ENCODE results near the gene FBXW5.
A peak's percentile ranks its signal among the peaks of the same experiment; 100 is the strongest.

Gene FBXW5

GRCh38 chr9:136960212-136960937 lies 15.8 kb upstream of the FBXW5 start:
- DNase-seq: no peak

GRCh38 chr9:136958898-136959850 lies 14.6 kb upstream of the FBXW5 start:
- no peak for DNase-seq

- DNase-seq: no peak
These were observed 13.9 kb upstream of the FBXW5 start for GRCh38 chr9:136958473-136958872.

GRCh38 chr9:136957901-136958300 lies 13.4 kb upstream of the FBXW5 start:
- no peak for DNase-seq

GRCh38 chr9:136957461-136957860 lies 12.9 kb upstream of the FBXW5 start:
- no peak for DNase-seq

GRCh38 chr9:136956604-136957003 lies 12.1 kb upstream of the FBXW5 start:
- DNase-seq: no peak

GRCh38 chr9:136955943-136956335 lies 11.4 kb upstream of the FBXW5 start:
- no peak for DNase-seq

GRCh38 chr9:136955202-136955942 lies 10.8 kb upstream of the FBXW5 start:
- DNase-seq: no peak

GRCh38 chr9:136954270-136955083 lies 9.9 kb upstream of the FBXW5 start:
- DNase-seq: no peak

GRCh38 chr9:136953771-136954269 lies 9.3 kb upstream of the FBXW5 start:
- no peak for DNase-seq

- no peak for DNase-seq
These were observed 8.6 kb upstream of the FBXW5 start for GRCh38 chr9:136952876-136953770.

- no peak for DNase-seq
These were observed 7.8 kb upstream of the FBXW5 start for GRCh38 chr9:136952321-136952850.

GRCh38 chr9:136951541-136952320 lies 7.2 kb upstream of the FBXW5 start, which contains the start of gene LCN12:
TSS of gene LCN12 (plus strand) at chr9:136952273. CDS start at chr9:136952328, 55 bp downstream.
- no peak for DNase-seq

- DNase-seq: no peak
These were observed 6.2 kb upstream of the FBXW5 start for GRCh38 chr9:136950656-136951276.

- DNase-seq: peak; percentile 98
These were observed 5.5 kb upstream of the FBXW5 start for GRCh38 chr9:136949817-136950655.

GRCh38 chr9:136949239-136949816 lies 4.8 kb upstream of the FBXW5 start:
- no peak for DNase-seq

- no peak for DNase-seq
These were observed 3.5 kb upstream of the FBXW5 start for GRCh38 chr9:136947955-136948510.
